Adipocyte (in vitro differentiated cells): Measurements from ENCODE around the gene LTF.

Experiments used
- DNase-seq: peaks from one replicate; pipeline ENCODE4 v3.0.0-alpha.2; 2015; ENCODE audit warnings: low read depth
- H3K27me3 ChIP-seq: replicated peaks from 2 replicates; pipeline ENCODE4 v1.7.0; 2013; ENCODE audit warnings: mild to moderate bottlenecking, low read length, moderate library complexity; ENCODE audit not compliant: control insufficient read depth, insufficient read depth
- H3K36me3 ChIP-seq: 2 replicates; pipeline ENCODE4 v1.7.0; 2013; ENCODE audit warnings: low read length, mild to moderate bottlenecking, moderate library complexity; ENCODE audit not compliant: control insufficient read depth, insufficient read depth, severe bottlenecking
- H3K4me1 ChIP-seq: 2 replicates; pipeline ENCODE4 v1.7.0; 2013; ENCODE audit warnings: mild to moderate bottlenecking, low read length, moderate library complexity; ENCODE audit not compliant: control insufficient read depth, insufficient read depth
- H3K4me3 ChIP-seq: 2 replicates; pipeline ENCODE4 v1.7.0; 2013; ENCODE audit warnings: mild to moderate bottlenecking, low read length, moderate library complexity
- H3K9ac ChIP-seq: 2 replicates; pipeline ENCODE4 v1.7.0; 2013; ENCODE audit warnings: mild to moderate bottlenecking, low read length, moderate library complexity
- H3K9me3 ChIP-seq: 2 replicates; pipeline ENCODE4 v1.7.0; 2013; ENCODE audit warnings: mild to moderate bottlenecking, low read length, moderate library complexity; ENCODE audit not compliant: control insufficient read depth

LTF gene

DNA sequence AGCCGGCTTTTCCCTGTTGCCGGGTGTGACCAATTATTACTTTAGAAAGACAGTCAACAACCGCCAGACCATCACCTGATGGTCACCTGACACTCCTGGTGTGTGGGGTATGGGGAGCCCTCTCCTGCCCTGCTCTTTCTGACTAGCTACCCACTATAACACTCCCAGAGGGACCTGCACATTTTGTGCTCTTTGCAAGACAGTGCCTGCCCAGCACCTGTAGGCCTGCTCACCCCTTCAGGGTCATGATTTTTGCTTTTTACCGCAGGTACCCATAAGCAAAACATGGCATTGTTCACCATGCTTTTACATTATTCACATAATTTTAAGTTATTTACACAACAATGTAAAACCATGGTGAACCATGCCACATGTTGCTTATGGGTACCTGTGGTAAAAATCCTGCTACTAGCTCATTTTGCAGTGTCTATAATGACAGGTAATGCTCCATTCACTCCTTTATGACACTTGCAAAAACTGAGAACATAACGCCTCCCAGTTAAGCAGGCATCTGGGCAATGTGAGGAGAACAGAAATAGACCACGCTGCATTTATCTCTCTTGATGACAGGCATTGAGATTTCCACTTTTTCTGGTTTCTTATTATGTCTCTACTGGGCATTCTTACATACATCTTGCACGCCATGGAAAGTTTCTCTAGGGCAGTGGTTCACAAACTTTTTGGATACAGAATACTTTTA lies 47.7 kb downstream of the LTF start:
- Histone ChIP-seq H3K4me1 (no peaks in the 10 kb centered on the region), H3K4me3 (no peak overlapping the region), H3K36me3 (no peaks in the 10 kb centered on the region), H3K9me3 (no peaks in the 10 kb centered on the region), H3K27me3 (no peaks in the 10 kb centered on the region), H3K9ac (no peak overlapping the region)
- DNase-seq: no peak

DNA sequence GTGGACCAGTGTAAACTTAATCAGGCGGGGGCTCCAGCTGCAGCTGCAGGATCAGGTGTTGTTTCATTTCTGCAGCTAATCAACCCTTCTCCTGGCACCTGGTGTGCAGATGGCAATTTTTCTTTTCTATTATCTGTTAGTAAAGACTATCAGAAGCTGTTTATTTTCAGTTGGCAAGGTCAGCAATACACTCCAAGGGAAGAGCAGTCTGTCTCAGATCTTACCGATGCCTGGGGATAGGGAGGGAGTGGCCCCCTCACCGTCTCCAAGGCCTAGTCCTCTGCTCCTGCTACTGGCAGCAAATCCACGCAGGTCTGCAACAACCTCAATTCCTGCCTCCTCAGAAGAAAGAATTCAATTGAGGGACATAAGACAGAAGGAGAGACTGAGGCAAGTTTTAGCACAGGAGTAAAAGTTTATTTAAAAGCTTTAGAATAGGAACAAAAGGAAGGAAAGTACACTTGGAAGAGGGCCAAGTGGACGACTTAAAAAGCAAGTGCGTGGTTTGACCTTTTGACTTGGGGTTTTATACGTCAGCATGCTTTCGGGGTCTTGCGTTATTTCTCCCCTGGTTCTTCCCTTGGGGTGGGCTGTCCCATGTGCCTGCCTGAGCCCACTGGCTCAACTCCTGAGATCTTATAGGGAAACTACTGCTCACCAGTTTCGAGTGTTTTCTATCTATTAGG lies 48.4 kb downstream of the LTF start:
- Histone ChIP-seq H3K4me3 (no peak overlapping the region), H3K9ac (no peak overlapping the region), H3K9me3 (no peaks in the 10 kb centered on the region), H3K27me3 (no peaks in the 10 kb centered on the region), H3K36me3 (no peaks in the 10 kb centered on the region), H3K4me1 (no peaks in the 10 kb centered on the region)
- DNase-seq: no peak

GRCh38 chr3:46414739-46415138 lies 50.0 kb downstream of the LTF start:
- Histone ChIP-seq H3K9ac (no peak overlapping the region), H3K27me3 (no peaks in the 10 kb centered on the region), H3K36me3 (no peaks in the 10 kb centered on the region), H3K4me3 (no peak overlapping the region), H3K4me1 (no peaks in the 10 kb centered on the region), H3K9me3 (no peaks in the 10 kb centered on the region)
- no peak for DNase-seq

GRCh38 chr3:46413951-46414350 lies 50.8 kb downstream of the LTF start:
- H3K9me3 ChIP-seq: no peaks in the 10 kb centered on the region
- H3K4me1 ChIP-seq: no peaks in the 10 kb centered on the region
- no peak overlapping the region for H3K4me3 ChIP-seq
- H3K36me3 ChIP-seq: no peaks in the 10 kb centered on the region
- DNase-seq: no peak
- H3K9ac ChIP-seq: no peak overlapping the region
- no peaks in the 10 kb centered on the region for H3K27me3 ChIP-seq

GRCh38 chr3:46412786-46413298 lies 51.9 kb downstream of the LTF start:
- Histone ChIP-seq H3K9ac (no peak overlapping the region), H3K4me1 (no peaks in the 10 kb centered on the region), H3K36me3 (no peaks in the 10 kb centered on the region), H3K4me3 (no peak overlapping the region), H3K27me3 (no peaks in the 10 kb centered on the region), H3K9me3 (no peaks in the 10 kb centered on the region)
- DNase-seq: no peak

GRCh38 chr3:46411271-46411670 lies 53.4 kb downstream of the LTF start:
- peaks cover 11% of the 10 kb centered on the region for H3K4me1 ChIP-seq
- H3K9me3 ChIP-seq: no peaks in the 10 kb centered on the region

DNA sequence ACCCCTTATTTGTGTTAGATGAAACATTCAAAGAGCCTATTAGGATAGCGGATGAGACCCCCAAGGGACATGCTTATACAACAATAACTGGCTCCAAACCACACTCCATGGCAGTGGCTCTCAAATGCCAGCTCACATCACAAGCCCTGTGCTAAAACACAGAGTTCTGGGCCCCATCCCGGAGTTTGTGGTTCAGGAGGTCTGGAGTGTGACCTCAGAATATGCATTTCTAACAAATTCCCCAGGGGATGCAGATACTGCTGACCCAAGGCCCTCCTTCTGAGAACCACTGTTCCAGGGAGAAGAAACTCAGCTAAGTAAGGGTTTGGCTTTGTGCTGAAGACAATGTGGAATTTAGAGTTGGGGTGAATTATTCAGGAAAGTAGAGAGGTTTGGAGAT lies 54.0 kb downstream of the LTF start:
- H3K4me1 ChIP-seq: peaks cover 11% of the 10 kb centered on the region
- DNase-seq: no peak
- H3K9ac ChIP-seq: no peak overlapping the region
- no peaks in the 10 kb centered on the region for H3K27me3 ChIP-seq
- no peaks in the 10 kb centered on the region for H3K9me3 ChIP-seq
- no peak overlapping the region for H3K4me3 ChIP-seq
- H3K36me3 ChIP-seq: no peaks in the 10 kb centered on the region

More at GRCh38 chr3:46411271-46411670, 53.4 kb downstream of the LTF start:
- H3K27me3 ChIP-seq: no peaks in the 10 kb centered on the region
- H3K9ac ChIP-seq: no peak overlapping the region
- no peaks in the 10 kb centered on the region for H3K36me3 ChIP-seq
- no peak for DNase-seq
- H3K4me3 ChIP-seq: no peak overlapping the region

- Histone ChIP-seq H3K4me1 (peaks cover 11% of the 10 kb centered on the region), H3K36me3 (no peaks in the 10 kb centered on the region), H3K9me3 (no peaks in the 10 kb centered on the region), H3K9ac (no peak overlapping the region), H3K27me3 (no peaks in the 10 kb centered on the region), H3K4me3 (no peak overlapping the region)
- no peak for DNase-seq
Measured at GRCh38 chr3:46409739-46410489, 54.8 kb downstream of the LTF start.

DNA sequence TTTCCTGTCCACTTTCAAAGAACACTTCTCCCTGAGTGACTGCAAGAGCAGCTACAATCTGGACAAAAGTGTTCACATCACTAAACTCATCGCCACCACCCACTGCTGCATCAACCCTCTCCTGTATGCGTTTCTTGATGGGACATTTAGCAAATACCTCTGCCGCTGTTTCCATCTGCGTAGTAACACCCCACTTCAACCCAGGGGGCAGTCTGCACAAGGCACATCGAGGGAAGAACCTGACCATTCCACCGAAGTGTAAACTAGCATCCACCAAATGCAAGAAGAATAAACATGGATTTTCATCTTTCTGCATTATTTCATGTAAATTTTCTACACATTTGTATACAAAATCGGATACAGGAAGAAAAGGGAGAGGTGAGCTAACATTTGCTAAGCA lies 55.9 kb downstream of the LTF start:
- no peaks in the 10 kb centered on the region for H3K27me3 ChIP-seq
- no peaks in the 10 kb centered on the region for H3K36me3 ChIP-seq
- no peaks in the 10 kb centered on the region for H3K9me3 ChIP-seq
- peaks cover 11% of the 10 kb centered on the region for H3K4me1 ChIP-seq
- H3K4me3 ChIP-seq: no peak overlapping the region
- no peak overlapping the region for H3K9ac ChIP-seq
- no peak for DNase-seq

DNA sequence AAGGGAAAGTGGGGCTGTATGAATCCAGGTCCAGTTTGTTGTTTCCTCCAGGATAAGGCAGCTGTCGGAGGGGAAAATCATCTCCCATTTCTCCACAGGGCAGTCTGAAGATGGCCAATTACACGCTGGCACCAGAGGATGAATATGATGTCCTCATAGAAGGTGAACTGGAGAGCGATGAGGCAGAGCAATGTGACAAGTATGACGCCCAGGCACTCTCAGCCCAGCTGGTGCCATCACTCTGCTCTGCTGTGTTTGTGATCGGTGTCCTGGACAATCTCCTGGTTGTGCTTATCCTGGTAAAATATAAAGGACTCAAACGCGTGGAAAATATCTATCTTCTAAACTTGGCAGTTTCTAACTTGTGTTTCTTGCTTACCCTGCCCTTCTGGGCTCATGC lies 56.7 kb downstream of the LTF start:
- no peaks in the 10 kb centered on the region for H3K27me3 ChIP-seq
- no peak overlapping the region for H3K9ac ChIP-seq
- no peaks in the 10 kb centered on the region for H3K36me3 ChIP-seq
- H3K9me3 ChIP-seq: no peaks in the 10 kb centered on the region
- H3K4me1 ChIP-seq: peaks cover 11% of the 10 kb centered on the region
- H3K4me3 ChIP-seq: no peak overlapping the region
- no peak for DNase-seq
